ENCODE results near the gene GUCY1A1. TPM values are rescaled to one million over a fixed set of nuclear protein-coding genes. Genes with fewer than 3 reads are reported as not detected.

The GUCY1A1 gene
- total RNA-seq, 4 donors from 2014 or later, result 8.4 to 52.0 (median 12.9) TPM

- TF ChIP-seq, protein P1, sequence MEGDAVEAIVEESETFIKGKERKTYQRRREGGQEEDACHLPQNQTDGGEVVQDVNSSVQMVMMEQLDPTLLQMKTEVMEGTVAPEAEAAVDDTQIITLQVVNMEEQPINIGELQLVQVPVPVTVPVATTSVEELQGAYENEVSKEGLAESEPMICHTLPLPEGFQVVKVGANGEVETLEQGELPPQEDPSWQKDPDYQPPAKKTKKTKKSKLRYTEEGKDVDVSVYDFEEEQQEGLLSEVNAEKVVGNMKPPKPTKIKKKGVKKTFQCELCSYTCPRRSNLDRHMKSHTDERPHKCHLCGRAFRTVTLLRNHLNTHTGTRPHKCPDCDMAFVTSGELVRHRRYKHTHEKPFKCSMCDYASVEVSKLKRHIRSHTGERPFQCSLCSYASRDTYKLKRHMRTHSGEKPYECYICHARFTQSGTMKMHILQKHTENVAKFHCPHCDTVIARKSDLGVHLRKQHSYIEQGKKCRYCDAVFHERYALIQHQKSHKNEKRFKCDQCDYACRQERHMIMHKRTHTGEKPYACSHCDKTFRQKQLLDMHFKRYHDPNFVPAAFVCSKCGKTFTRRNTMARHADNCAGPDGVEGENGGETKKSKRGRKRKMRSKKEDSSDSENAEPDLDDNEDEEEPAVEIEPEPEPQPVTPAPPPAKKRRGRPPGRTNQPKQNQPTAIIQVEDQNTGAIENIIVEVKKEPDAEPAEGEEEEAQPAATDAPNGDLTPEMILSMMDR (IDR thresholded peaks at IDR 0.05), result no peak
- DNase-seq (ENCODE audit: low spot score) (no peak), ATAC-seq (ENCODE audit: low FRiP score) (no peak)
Observed at GRCh38 chr4:155709918-155710317, 43.3 kb downstream of the GUCY1A1 start.

DNA sequence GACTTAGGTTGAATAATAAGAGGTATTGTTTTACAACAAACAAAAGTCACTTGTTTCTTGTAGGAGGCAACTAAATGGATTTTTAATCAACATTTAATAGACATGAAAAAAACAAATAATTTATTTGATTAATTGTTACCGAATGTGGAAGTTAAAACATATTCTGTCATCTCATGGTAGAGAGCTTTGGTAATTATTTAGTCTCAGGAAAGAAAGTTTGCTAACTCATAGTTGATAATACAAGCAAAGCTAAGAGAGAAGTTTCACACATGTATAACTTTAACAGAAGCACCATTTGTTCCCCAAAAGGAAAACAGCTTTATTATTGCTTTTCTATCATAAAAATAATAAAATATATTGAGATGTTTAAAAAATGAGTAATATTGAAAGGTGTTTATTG, 44.9 kb downstream of the GUCY1A1 start:
- no peak for ATAC-seq (ENCODE audit: low FRiP score)

DNA sequence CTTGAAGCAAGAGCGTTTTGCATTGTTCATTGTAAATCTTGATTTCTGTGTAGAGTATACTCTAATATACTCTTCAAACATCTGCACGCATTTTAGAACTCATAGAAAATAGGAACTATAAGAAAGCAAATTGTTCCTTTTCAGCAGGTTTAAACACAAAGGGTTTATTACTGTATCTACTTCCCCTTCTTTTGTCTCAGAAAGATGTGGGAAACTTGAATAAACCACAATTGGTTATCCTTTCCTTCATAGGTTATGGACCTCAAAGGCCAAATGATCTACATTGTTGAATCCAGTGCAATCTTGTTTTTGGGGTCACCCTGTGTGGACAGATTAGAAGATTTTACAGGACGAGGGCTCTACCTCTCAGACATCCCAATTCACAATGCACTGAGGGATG, 46.2 kb downstream of the GUCY1A1 start:
- TF ChIP-seq, protein P1 (IDR thresholded peaks at IDR 0.05), result no peak
- no peak for DNase-seq (ENCODE audit: low spot score)
- no peak for ATAC-seq (ENCODE audit: low FRiP score)

More for the DNA sequence above, 44.9 kb downstream of the GUCY1A1 start:
- DNase-seq (ENCODE audit: low spot score), result no peak
- TF ChIP-seq, protein P1 (IDR thresholded peaks at IDR 0.05), result no peak

DNA sequence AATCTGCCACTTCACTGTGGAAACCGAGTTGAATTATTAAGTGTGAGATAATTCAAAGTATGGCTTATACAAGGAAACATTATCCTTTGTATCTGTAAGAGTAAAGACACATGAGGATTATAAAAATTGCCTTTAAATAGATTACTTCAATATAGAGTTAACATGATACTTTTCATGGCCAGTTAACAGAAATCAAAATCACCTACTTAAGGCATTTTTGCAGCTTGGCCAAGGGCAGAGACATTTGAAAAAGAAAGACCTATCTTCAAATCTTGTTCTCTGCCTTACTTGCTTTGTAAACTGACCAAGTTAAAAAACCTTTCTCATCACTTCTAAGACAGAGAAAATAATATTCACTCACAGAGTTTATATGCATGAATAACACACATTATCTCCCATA, 47.3 kb downstream of the GUCY1A1 start:
- ATAC-seq (ENCODE audit: low FRiP score), result no peak
- TF ChIP-seq, protein P1 (IDR thresholded peaks at IDR 0.05), result no peak
- no peak for DNase-seq (ENCODE audit: low spot score)

- TF ChIP-seq, protein P1 (IDR thresholded peaks at IDR 0.05), result no peak
- ATAC-seq (ENCODE audit: low FRiP score), result no peak
- DNase-seq (ENCODE audit: low spot score), result no peak
Observed at GRCh38 chr4:155722336-155722735, 55.7 kb downstream of the GUCY1A1 start.

DNA sequence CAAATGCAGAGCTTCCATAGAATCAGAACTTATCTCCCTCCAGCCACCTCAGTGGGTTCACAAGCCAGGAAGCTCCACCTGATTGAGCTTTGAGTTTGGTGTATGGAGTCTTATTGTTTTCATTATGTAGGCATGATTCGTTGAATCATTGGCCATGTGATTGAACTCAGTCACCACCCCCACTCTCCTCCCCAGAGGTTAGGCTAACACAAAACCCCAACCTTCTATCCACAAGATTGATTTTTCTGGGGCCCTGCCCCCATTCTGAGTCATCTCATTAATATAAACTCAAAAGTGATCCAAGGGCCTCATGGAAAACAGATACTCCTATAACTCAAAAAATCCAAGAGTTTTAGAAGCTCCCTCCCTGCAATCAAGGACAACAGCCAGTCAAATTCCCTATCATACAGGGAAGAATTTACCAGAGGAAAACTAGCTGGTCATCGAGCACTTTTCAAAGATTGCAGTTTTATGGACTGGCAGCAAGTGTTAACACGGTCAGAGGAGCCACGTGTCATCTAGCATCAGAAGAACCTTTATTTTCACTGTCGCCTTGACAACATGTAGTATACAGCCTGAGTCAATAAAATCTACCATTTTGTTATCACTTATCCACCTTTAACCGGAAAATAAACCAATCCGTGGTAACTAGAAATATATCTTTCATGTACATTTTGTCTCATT, 56.3 kb downstream of the GUCY1A1 start:
- TF ChIP-seq, protein P1 (IDR thresholded peaks at IDR 0.05), result no peak
- ATAC-seq (ENCODE audit: low FRiP score) (no peak), DNase-seq (ENCODE audit: low spot score) (no peak)

GRCh38 chr4:155724731-155725130, 58.1 kb downstream of the GUCY1A1 start:
- DNase-seq (ENCODE audit: low spot score), result no peak
- ATAC-seq (ENCODE audit: low FRiP score), result no peak
- TF ChIP-seq, protein P1 (IDR thresholded peaks at IDR 0.05), result no peak

Measured in omental fat pad (tissue), 4 donors.